WERI-Rb-1 (cell line): ENCODE results near the gene CHIC2.

Experiments used
- DNase-seq: peaks from one replicate; pipeline ENCODE4 v3.0.0-alpha.2; 2020
- H3K27ac ChIP-seq: fragments of 250-450 bp; sonication (Bioruptor Pico); 2 replicates; pipeline ENCODE4 v1.5.1; 2020; ENCODE audit warnings: mild to moderate bottlenecking, moderate library complexity
- H3K27me3 ChIP-seq: fragments of 250-450 bp; sonication (Bioruptor Pico); 2 replicates; pipeline ENCODE4 v1.5.1; 2021; ENCODE audit warnings: mild to moderate bottlenecking, low read depth, moderate library complexity; ENCODE audit not compliant: insufficient read depth, severe bottlenecking
- H3K36me3 ChIP-seq: fragments of 250-450 bp; sonication (Bioruptor Pico); 2 replicates; pipeline ENCODE4 v1.5.1; 2020; ENCODE audit warnings: mild to moderate bottlenecking, moderate library complexity
- H3K4me3 ChIP-seq: 2 replicates; pipeline ENCODE4 v1.5.1; 2011; ENCODE audit warnings: low read depth, mild to moderate bottlenecking, control low read depth, low read length
- H3K9me3 ChIP-seq: fragments of 250-450 bp; sonication (Bioruptor Pico); 2 replicates; pipeline ENCODE4 v1.5.1; 2021; ENCODE audit warnings: mild to moderate bottlenecking, moderate library complexity; ENCODE audit not compliant: severe bottlenecking
- CTCF ChIP-seq: IDR thresholded peaks from 2 replicates; pipeline ENCODE4 v1.5.1; 2011; ENCODE audit warnings: low read depth, mild to moderate bottlenecking, control low read depth, inconsistent platforms, low read length

The CHIC2 gene

GRCh38 chr4:54016504-54016903, 47.9 kb downstream of the CHIC2 start:
- Histone ChIP-seq H3K9me3 (no peaks in the 10 kb centered on the region), H3K27ac (no peak overlapping the region), H3K36me3 (no peaks in the 10 kb centered on the region), H3K27me3 (no peaks in the 10 kb centered on the region), H3K4me3 (no peak overlapping the region)
- TF ChIP-seq CTCF, result no peak
- DNase-seq, result no peak

GRCh38 chr4:54015423-54016030, 48.9 kb downstream of the CHIC2 start:
- H3K27ac ChIP-seq, result no peak overlapping the region
- no peak for DNase-seq
- H3K4me3 ChIP-seq, result no peak overlapping the region
- TF ChIP-seq CTCF, result no peak
- H3K9me3 ChIP-seq, result no peaks in the 10 kb centered on the region
- H3K36me3 ChIP-seq, result no peaks in the 10 kb centered on the region
- no peaks in the 10 kb centered on the region for H3K27me3 ChIP-seq

- no peak for TF ChIP-seq CTCF
- Histone ChIP-seq H3K36me3 (no peaks in the 10 kb centered on the region), H3K4me3 (no peak overlapping the region), H3K27ac (no peak overlapping the region), H3K9me3 (no peaks in the 10 kb centered on the region), H3K27me3 (no peaks in the 10 kb centered on the region)
- DNase-seq, result no peak
These were observed 49.7 kb downstream of the CHIC2 start for GRCh38 chr4:54014666-54015160.

- no peaks in the 10 kb centered on the region for H3K9me3 ChIP-seq
- no peak for TF ChIP-seq CTCF
- no peaks in the 10 kb centered on the region for H3K36me3 ChIP-seq
- H3K27ac ChIP-seq, result no peak overlapping the region
- DNase-seq, result no peak
- no peaks in the 10 kb centered on the region for H3K27me3 ChIP-seq
- H3K4me3 ChIP-seq, result no peak overlapping the region
These were observed 53.2 kb downstream of the CHIC2 start for GRCh38 chr4:54011201-54011600.

- no peak overlapping the region for H3K4me3 ChIP-seq
- no peaks in the 10 kb centered on the region for H3K27me3 ChIP-seq
- DNase-seq, result no peak
- no peak overlapping the region for H3K27ac ChIP-seq
- no peaks in the 10 kb centered on the region for H3K36me3 ChIP-seq
- H3K9me3 ChIP-seq, result no peaks in the 10 kb centered on the region
- TF ChIP-seq CTCF, result no peak
These were observed 57.6 kb downstream of the CHIC2 start for GRCh38 chr4:54006755-54007154.

- Histone ChIP-seq H3K27me3 (no peaks in the 10 kb centered on the region), H3K36me3 (no peaks in the 10 kb centered on the region), H3K4me3 (no peak overlapping the region), H3K27ac (no peak overlapping the region), H3K9me3 (no peaks in the 10 kb centered on the region)
- no peak for DNase-seq
- no peak for TF ChIP-seq CTCF
These were observed 58.9 kb downstream of the CHIC2 start for GRCh38 chr4:54005475-54005874.
